Muscle of leg (tissue), 11 donors: ENCODE data around the gene B4GAT1. TPM values are rescaled to one million over a fixed set of nuclear protein-coding genes. Genes with fewer than 3 reads are reported as not detected.

Source experiments
- DNase-seq: peaks from one replicate; pipeline ENCODE4 v3.0.0; 2013
- H3K27ac ChIP-seq: one replicate; pipeline ENCODE4 v1.5.1; 2013; ENCODE audit warnings: mild to moderate bottlenecking, low read length, control low read depth
- H3K27me3 ChIP-seq: one replicate; pipeline ENCODE4 v1.6.1; 2013; ENCODE audit warnings: low read length; ENCODE audit not compliant: control insufficient read depth, insufficient read depth
- H3K36me3 ChIP-seq: one replicate; pipeline ENCODE4 v1.6.1; 2013; ENCODE audit warnings: low read length; ENCODE audit not compliant: control insufficient read depth, insufficient read depth
- H3K4me1 ChIP-seq: one replicate; pipeline ENCODE4 v1.6.1; 2013; ENCODE audit warnings: low read length; ENCODE audit not compliant: control insufficient read depth, insufficient read depth
- H3K4me3 ChIP-seq: one replicate; pipeline ENCODE4 v1.5.1; 2013; ENCODE audit warnings: low read length, control low read depth
- H3K9me3 ChIP-seq: replicated peaks from 2 replicates; pipeline ENCODE4 v1.6.1; 2013; ENCODE audit warnings: low read depth, low read length; ENCODE audit not compliant: control insufficient read depth
- WGBS: methylation state at CpG from one replicate; pipeline ENCODE4 v1.1.5; 2013; ENCODE audit warnings: missing lambda C conversion rate; ENCODE audit not compliant: insufficient coverage; 5-methylcytosine and 5-hydroxymethylcytosine counted together
- polyA plus RNA-seq, 8 donors: library from polyadenylated mRNA; unstranded; fragments of 120-200 nt; gene quantifications; one replicate each; pipeline versions ENCODE4 v1.2.1 to v1.2.3, GENCODE V29; 2013; ENCODE audit warnings: inconsistent platforms in 1 of 8, low replicate concordance in 1 of 8; ENCODE audit not compliant: insufficient read length in 8 of 8, insufficient read depth in 1 of 8
- total RNA-seq: library from RNA; stranded (reverse); fragments of 120-200 nt; gene quantifications from one replicate; pipeline ENCODE4 v1.2.4, GENCODE V29; 2013

Gene B4GAT1
- total and polyA plus RNA-seq, 9 donors = 17.7 to 25.7 (median 23.2) TPM

GRCh38 chr11:66337103-66337899 is 10.1 kb downstream of the B4GAT1 start:
- Histone ChIP-seq H3K27ac (peak overlapping the region; percentile 86), H3K4me3 (no peak overlapping the region), H3K36me3 (peaks cover 61% of the 10 kb centered on the region), H3K27me3 (no peaks in the 10 kb centered on the region), H3K9me3 (no peaks in the 10 kb centered on the region), H3K4me1 (peaks cover 37% of the 10 kb centered on the region)
- peak; percentile 22 for DNase-seq
- WGBS = 36% methylated on average over 9 of the region's 18 CpGs

GRCh38 chr11:66336234-66337102 is 11.0 kb downstream of the B4GAT1 start, which contains the start of gene RIN1:
Gene RIN1 (minus strand): TSS chr11:66336434. CDS start chr11:66336402, 32 bp downstream.
- peak within 1 kb of the TSS; percentile 40 for H3K4me3 ChIP-seq
- H3K9me3 ChIP-seq = no peaks in the 10 kb centered on the region
- H3K4me1 ChIP-seq = peaks cover 37% of the 10 kb centered on the region
- peak within 1 kb of the TSS; percentile 86 for H3K27ac ChIP-seq
- peaks cover 61% of the 10 kb centered on the region for H3K36me3 ChIP-seq
- H3K27me3 ChIP-seq = no peaks in the 10 kb centered on the region
- 7% methylated on average over 20 of the region's 22 CpGs for whole genome bisulfite sequencing
- peak; percentile 86 for DNase-seq

GRCh38 chr11:66335531-66336233 is 11.7 kb downstream of the B4GAT1 start:
- peaks cover 37% of the 10 kb centered on the region for H3K4me1 ChIP-seq
- peak overlapping the region; percentile 86 for H3K27ac ChIP-seq
- no peaks in the 10 kb centered on the region for H3K9me3 ChIP-seq
- H3K4me3 ChIP-seq = peak overlapping the region; percentile 40
- WGBS = 6% methylated on average over 29 of the region's 35 CpGs
- peaks cover 58% of the 10 kb centered on the region for H3K36me3 ChIP-seq
- no peak for DNase-seq
- H3K27me3 ChIP-seq = no peaks in the 10 kb centered on the region

GRCh38 chr11:66334605-66335442 is 12.6 kb downstream of the B4GAT1 start:
- Histone ChIP-seq H3K27me3 (no peaks in the 10 kb centered on the region), H3K27ac (no peak overlapping the region), H3K36me3 (peaks cover 49% of the 10 kb centered on the region), H3K4me1 (peaks cover 37% of the 10 kb centered on the region), H3K9me3 (no peaks in the 10 kb centered on the region), H3K4me3 (peak overlapping the region; percentile 40)
- DNase-seq = no peak
- WGBS = 61% methylated on average over 30 of the region's 42 CpGs

GRCh38 chr11:66333896-66334604 is 13.4 kb downstream of the B4GAT1 start:
- Histone ChIP-seq H3K27ac (no peak overlapping the region), H3K4me3 (no peak overlapping the region), H3K4me1 (peaks cover 37% of the 10 kb centered on the region), H3K9me3 (no peaks in the 10 kb centered on the region), H3K27me3 (no peaks in the 10 kb centered on the region), H3K36me3 (peaks cover 41% of the 10 kb centered on the region)
- peak; percentile 4 for DNase-seq
- WGBS = 53% methylated on average over 24 of the region's 29 CpGs

GRCh38 chr11:66333220-66333877 is 14.1 kb downstream of the B4GAT1 start:
- Histone ChIP-seq H3K27me3 (no peaks in the 10 kb centered on the region), H3K9me3 (no peaks in the 10 kb centered on the region), H3K4me1 (peaks cover 42% of the 10 kb centered on the region), H3K4me3 (no peak overlapping the region), H3K27ac (no peak overlapping the region), H3K36me3 (peaks cover 34% of the 10 kb centered on the region)
- WGBS = 91% methylated on average over 11 of the region's 19 CpGs
- peak; percentile 2 for DNase-seq

- H3K4me1 ChIP-seq = peaks cover 43% of the 10 kb centered on the region
- DNase-seq = peak; percentile 1
- no peak overlapping the region for H3K4me3 ChIP-seq
- H3K27ac ChIP-seq = no peak overlapping the region
- peaks cover 28% of the 10 kb centered on the region for H3K36me3 ChIP-seq
- no peaks in the 10 kb centered on the region for H3K27me3 ChIP-seq
- H3K9me3 ChIP-seq = no peaks in the 10 kb centered on the region
- 92% methylated on average over 12 of the region's 18 CpGs for WGBS
These were observed 14.8 kb downstream of the B4GAT1 start for GRCh38 chr11:66332371-66333219.
